HG02970 (cell line): Measurements from ENCODE around the gene VWCE.

Experiments
- ATAC-seq: cut with Tn5 transposase; IDR thresholded peaks from one replicate; pipeline ENCODE4 v1.9.1; 2021; ENCODE audit warnings: mild to moderate bottlenecking, moderate library complexity, moderate number of reproducible peaks; ENCODE audit not compliant: unreplicated experiment, low FRiP score

Gene VWCE

GRCh38 chr11:61287338-61287977, 7.7 kb downstream of the VWCE start:
- ATAC-seq, result no peak

DNA sequence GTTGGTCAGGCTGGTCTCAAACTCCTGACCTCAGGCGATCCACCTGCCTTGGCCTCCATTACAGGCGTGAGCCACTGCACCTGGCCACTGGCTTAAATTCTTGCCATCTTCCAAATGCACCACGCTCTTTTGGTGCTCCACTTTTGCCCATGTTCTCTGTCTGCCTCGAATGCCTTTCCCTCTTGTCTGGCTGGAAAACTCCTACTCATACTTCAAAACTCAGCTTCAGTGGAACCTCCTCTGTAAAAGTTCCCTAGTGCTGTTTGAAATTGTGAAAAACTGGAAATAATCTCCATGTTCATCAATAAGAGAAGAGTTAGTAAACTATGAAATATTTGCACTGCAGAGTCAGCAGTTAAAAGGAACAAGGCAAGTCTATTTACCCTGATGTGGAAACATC, 11.5 kb downstream of the VWCE start:
- ATAC-seq, result no peak

DNA sequence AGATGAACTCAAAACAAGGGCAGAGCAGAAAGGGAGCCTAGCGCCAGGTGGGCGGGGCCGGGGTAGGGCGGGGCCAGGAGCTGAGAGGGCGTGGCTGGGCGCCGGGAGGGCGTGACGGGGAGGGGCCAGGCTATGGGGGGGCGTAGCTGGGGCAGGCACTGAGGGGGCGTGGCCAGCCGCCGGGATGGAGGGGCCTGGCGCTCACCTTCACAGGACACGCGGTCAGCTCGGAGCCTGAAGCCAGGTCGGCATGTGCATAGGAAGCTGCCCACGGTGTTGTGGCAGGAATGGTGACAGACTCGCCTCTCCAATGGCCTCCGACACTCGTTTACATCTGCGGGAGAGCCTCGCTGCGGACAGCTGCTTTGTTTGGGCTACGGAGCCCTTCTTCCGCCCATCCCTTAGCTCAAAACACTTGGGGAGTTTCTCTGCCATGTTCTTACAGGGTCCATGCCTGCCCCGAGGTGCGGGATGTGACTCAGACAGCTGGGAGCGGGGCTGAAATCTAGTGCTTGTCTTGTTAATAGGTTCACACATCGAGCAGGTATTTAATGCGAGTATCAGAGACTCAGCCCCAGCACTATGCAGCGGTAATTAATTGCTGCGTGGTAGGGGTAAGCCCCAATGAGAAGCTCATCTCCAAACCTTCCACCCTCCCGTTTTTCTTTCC, 13.4 kb downstream of the VWCE start:
- no peak for ATAC-seq

GRCh38 chr11:61280883-61281580, 14.1 kb downstream of the VWCE start:
- ATAC-seq, result no peak

DNA sequence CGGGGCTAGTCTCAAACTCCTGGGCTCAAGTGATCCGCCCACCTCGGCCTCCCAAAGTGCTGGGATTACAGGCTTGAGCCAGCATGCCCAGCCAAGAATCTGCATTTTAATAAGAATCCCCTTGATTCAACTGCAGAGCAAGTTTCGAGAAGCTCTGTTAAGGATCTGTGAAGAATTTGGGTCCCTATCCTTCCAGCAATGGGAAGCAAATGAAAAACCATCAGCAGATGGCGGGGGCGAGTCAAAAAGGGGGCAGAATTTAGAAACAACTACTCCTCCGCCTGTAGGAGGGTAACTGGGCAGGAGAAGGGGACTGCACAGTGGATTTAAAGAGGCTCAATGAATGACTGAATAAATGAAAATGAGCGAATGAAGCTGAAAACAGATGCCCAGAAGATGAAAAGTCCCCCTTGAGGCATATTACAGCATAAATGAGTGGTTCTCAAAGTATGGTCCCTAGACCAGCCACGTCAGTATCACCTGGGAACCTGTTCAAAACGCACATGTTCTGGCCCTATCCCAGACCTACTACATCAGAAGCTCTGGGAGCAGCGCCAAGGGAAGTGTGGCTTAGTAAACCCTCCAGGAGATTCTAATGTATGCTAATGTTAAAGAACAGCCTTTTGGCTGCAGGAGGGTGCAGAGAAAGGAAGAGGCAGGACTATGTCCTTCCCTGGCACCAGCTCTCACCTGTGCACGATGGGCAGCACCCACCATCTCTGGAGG, 15.0 kb downstream of the VWCE start:
- ATAC-seq, result no peak

GRCh38 chr11:61278001-61278470, 17.1 kb downstream of the VWCE start:
- no peak for ATAC-seq

- no peak for ATAC-seq
Observed at GRCh38 chr11:61277186-61278000, 17.7 kb downstream of the VWCE start.

GRCh38 chr11:61275191-61275590, 19.9 kb downstream of the VWCE start:
- no peak for ATAC-seq

DNA sequence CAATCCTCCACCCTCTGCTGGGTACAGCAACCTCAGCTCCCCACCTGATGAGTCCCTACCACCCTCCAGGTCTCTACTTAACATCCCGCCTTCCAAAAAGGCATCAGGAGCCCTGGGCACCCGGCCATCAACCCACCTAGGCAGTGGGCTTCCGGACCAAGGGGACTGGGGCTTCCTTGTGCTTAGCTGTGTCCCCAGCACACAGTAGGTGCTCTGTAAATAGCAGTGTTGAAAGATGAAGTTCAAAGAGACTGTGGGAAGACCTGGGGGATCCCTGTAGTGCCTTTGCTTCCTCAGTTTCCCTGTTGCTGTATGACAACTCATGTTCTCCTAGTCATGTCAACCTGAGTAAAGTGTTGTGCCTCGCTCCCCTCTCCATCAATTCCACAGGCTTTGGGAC, 21.0 kb downstream of the VWCE start:
- no peak for ATAC-seq

DNA sequence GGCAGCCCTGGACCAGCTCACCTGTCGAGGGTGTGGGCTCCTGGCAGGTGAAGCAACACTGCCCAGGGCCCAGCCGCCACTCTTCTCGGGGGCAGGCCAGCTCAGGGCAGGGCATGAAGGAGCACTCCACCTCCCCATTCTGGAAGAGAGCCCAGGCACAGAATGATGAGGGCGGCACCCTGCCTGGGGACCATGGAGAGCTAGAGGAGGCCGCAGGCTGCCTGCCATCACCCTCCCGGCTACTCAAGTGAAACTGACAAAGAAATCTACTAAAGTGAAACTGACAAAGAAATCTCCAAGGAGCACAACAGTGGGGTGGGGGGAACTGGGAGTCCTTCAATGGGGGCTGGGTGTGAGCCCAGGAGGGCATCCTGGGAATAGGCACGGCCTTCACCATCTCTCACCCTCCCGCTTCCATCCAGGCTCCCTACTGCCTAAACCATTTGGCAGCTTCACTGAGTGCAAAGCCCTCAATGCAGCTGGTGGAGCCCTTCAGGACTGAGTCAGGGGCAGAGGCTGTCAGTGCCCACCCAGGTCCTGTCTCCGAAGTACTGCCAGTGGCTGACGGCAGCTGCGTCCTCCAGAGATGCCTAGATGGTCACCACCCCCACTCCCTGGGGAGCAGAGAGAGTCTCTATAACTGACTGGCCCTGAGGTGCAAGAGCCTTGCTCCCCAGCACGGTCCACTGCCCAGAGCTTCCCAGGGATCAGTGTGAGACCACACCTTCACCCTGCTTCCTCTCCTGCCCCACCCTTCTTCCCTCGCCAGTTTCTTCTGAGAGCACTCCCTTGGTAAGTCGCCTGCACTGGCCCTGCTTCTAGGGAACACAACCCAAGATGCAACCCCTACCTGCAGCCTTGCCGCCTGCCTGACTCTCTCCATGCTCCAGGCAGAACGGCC, 21.7 kb downstream of the VWCE start:
- no peak for ATAC-seq

GRCh38 chr11:61272731-61273130, 22.4 kb downstream of the VWCE start:
- ATAC-seq, result no peak

DNA sequence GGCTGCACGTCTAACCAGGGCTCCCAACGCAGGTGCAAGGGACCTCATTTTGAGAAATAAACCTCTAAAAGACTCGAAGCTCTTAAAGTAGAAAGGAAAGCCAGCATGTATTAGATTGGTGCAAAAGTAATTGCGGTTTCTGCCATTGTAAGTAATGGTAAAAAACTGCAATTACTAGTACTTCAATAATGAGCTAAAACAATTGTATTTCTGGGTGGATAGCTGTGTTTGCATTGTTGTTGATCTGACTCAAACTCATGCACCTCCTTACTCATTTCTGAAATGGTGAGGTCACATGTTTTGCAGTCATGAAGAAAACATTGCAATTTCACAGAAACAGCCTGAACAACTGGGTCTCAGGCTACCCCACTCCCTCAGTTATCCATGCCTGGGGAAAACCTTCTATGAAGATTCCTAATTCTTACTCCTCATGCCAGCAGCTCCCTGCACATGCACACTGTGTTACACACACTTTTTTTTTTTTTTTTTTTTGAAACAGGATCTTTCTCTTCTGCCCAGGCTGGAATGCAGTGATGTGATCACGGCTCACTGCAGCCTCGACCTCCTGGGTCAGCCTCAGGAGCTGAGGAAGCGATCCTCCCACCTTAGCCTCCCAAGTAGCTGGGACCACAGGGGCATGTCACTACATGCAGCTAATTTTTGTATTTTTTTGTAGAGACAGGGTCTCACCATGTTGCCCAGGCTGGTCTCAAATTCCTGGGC, 24.6 kb downstream of the VWCE start:
- no peak for ATAC-seq

DNA sequence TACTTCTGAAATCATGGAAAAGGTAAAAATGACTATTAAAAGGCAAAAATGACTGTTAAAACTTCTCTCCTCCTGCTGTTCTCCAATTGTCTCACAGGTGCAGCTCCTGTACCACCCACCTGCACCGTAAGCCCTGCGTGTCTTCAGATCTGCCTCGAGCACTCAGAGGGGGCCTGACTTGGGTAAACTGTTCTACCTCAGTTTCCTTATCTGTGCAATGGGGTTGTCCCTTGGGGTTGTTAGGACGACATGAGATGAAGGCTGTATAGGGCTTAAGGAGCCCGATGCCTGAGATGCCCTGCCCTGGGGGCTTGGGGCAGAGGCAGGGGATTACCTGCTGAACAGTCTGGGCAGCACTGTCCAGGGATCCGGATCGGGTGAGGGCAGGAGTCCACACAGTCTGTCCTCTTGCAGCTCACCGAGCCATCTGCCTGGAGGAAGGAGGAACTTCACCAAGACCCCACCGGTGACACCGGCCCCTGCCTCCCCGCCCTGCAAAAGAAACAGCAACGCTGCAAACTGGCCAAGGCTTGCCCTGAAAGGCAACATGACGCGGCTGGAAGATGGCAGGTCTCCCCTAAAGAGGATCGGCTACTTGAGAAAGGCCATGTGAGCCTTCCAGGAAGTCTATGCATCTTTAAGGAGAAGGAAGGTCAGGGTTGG, 26.4 kb downstream of the VWCE start:
- no peak for ATAC-seq

DNA sequence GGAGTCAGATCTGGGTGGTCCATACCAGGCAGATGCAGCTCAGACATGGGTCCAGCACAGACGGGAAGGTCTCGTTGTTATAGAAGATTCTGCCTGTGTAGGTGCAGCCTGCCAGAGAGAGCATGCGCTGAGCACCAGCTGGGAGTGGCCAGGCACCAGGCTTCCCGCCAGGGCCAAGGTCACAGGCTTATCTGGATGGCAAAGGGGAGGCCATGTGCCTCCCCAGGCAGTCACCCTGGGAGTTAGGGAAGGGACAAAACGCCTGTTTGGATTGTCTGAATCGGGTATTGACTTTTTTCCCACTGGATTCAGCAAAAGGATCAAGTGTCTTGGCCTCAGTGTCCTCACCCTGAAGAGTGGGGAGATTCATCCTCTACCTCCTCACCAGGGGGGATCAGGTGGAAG, 27.7 kb downstream of the VWCE start:
- ATAC-seq, result no peak

DNA sequence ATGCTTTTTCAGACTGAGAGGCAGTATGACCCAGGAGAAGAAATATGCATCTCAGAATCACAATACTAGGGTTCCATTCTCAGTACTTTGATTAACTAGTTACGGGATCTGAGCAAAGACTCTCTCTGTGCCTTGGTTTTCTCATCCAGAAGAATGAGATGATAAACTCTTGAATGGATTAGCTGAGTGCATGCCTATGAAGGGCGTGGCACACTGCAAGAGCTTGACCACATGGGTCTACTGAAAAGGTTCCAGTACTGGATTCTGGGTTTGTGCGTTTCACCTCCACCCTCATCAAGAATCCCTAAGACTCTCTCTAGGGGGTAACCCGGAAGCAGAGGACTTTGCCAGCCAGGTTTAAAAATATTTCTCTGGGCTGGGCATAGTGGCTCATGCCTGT, 28.5 kb downstream of the VWCE start:
- ATAC-seq, result no peak

GRCh38 chr11:61265357-61265756, 29.8 kb downstream of the VWCE start:
- ATAC-seq, result no peak

GRCh38 chr11:61264795-61265194, 30.3 kb downstream of the VWCE start:
- no peak for ATAC-seq

GRCh38 chr11:61264371-61264770, 30.7 kb downstream of the VWCE start:
- ATAC-seq, result no peak
